Measurements from ENCODE around the gene TSPAN9. TPM values are rescaled to one million over a fixed set of nuclear protein-coding genes. Genes with fewer than 3 reads are reported as not detected.

TSPAN9 gene
- total RNA-seq, 1 donor from 2014 or later, result 31.7 TPM

DNA sequence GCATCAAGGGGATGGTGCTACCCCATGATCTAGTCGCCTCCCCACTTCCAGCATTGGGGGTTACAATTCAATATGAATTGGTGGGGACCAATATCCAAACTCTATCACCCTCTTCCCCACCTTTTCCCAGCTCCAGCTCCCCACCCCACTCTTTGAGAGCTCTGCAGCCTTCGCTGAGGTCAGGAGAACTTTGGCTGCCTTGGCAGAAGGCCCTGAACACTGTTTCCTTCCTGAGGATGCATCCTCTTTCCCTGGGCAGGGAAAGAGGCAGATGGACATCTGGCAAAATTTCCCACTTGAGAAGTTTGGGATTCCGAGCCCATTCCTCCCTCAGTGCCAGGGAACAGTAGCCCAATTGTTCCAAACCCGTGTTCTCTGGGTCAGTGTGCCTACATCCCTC is 169.1 kb downstream of the TSPAN9 start:
- Mint-ChIP-seq H3K9me3 (no peaks in the 10 kb centered on the region), H3K4me1 (ENCODE audit: unreplicated experiment) (peaks cover 6% of the 10 kb centered on the region), H3K36me3 (peaks cover 18% of the 10 kb centered on the region), H3K4me3 (no peak overlapping the region), H3K27ac (no peak overlapping the region), H3K27me3 (peaks cover 3% of the 10 kb centered on the region)
- DNase-seq (ENCODE audit: extremely low spot score, unreplicated experiment), result no peak
- TF ChIP-seq, protein P1, sequence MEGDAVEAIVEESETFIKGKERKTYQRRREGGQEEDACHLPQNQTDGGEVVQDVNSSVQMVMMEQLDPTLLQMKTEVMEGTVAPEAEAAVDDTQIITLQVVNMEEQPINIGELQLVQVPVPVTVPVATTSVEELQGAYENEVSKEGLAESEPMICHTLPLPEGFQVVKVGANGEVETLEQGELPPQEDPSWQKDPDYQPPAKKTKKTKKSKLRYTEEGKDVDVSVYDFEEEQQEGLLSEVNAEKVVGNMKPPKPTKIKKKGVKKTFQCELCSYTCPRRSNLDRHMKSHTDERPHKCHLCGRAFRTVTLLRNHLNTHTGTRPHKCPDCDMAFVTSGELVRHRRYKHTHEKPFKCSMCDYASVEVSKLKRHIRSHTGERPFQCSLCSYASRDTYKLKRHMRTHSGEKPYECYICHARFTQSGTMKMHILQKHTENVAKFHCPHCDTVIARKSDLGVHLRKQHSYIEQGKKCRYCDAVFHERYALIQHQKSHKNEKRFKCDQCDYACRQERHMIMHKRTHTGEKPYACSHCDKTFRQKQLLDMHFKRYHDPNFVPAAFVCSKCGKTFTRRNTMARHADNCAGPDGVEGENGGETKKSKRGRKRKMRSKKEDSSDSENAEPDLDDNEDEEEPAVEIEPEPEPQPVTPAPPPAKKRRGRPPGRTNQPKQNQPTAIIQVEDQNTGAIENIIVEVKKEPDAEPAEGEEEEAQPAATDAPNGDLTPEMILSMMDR (conservative IDR thresholded peaks at IDR 0.05), result no peak

DNA sequence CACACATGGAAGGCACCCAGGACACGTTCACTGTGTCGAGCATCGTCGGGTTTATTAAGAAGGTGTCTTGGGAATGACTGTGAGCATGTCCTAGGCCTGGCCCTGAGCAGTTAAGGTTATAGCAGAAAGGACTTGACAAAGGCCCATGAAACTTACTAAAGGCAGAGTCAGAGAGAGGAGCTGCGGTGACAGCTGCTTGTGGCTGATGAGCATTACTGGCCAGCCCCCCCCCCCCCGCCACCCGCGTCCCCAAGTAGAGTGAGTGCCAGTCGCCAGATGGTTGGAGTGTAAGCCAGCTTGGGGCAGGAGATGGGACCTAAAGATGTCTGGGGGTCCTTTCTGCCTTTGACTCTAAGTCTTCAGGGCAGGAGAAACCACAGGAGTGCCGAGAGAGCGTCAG is 169.9 kb downstream of the TSPAN9 start:
- Mint-ChIP-seq H3K36me3 (peaks cover 18% of the 10 kb centered on the region), H3K27me3 (peaks cover 6% of the 10 kb centered on the region), H3K9me3 (no peaks in the 10 kb centered on the region), H3K4me3 (no peak overlapping the region), H3K4me1 (ENCODE audit: unreplicated experiment) (peaks cover 6% of the 10 kb centered on the region), H3K27ac (no peak overlapping the region)
- no peak for DNase-seq (ENCODE audit: extremely low spot score, unreplicated experiment)
- TF ChIP-seq, protein P1 (conservative IDR thresholded peaks at IDR 0.05), result no peak

DNA sequence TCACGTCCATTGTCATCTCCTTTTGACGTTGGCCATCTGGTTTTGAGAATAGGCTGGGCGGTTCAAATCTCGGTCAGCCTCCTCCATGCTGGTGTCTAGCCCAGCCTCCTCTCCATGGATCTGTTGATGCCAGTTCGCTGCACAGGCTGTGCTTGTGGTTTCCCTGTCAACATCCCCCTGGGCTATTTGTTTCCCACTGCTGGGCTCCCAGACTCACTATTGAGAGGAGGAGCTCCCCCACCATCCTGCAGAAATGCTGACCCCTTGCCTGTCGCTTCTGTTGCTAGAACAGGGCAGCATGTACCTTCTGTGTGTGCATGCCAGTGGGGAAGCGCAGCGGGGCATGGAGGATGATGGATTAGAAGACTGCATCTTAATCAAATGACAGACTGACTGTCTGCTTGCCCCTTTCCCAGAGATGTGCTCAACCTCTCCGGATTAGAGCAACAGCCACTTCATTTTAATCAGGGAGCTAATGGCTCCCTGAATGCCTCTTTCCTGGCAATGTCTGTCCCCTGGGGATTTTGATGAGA is 170.5 kb downstream of the TSPAN9 start:
- TF ChIP-seq, protein P1 (conservative IDR thresholded peaks at IDR 0.05), result no peak
- no peak overlapping the region for H3K27ac Mint-ChIP-seq
- no peak overlapping the region for H3K4me3 Mint-ChIP-seq
- no peak for DNase-seq (ENCODE audit: extremely low spot score, unreplicated experiment)
- peaks cover 6% of the 10 kb centered on the region for H3K4me1 Mint-ChIP-seq (ENCODE audit: unreplicated experiment)
- H3K27me3 Mint-ChIP-seq, result peaks cover 6% of the 10 kb centered on the region
- H3K9me3 Mint-ChIP-seq, result no peaks in the 10 kb centered on the region
- H3K36me3 Mint-ChIP-seq, result peaks cover 18% of the 10 kb centered on the region

DNA sequence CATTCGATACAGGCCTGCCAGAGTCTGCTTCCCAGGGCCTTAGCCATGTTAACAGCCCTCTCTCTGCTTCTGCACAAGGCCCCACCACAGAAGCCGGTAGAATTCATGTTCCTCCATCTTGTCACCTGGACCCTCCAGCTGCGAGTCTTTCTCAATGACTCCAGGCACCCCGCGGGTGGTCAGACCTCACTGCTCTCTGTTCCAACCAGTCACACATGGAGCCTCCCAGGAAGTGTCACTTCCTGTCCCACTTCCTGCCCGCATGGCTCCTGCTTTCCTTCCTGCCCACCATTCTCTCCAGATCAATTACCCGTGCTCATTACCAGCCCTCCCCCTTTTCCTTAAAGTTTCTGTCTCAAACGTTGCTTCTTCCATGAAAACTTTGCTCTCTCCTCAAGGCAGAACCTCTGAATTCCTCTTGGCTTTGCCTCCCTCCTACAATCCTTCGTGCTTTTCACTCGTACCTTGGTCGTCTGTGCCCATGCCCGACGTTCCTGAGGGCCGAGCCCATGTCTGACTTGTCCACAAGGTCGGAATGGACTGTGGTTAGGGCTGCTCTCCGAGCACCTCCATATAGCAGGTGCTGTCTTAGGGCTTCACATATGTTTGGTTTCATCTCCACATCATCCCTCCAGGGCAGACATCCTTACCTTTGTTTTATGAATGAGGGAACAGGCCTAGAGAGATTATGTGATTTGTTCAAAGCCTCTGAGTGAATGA is 172.1 kb downstream of the TSPAN9 start:
- no peaks in the 10 kb centered on the region for H3K9me3 Mint-ChIP-seq
- H3K4me1 Mint-ChIP-seq (ENCODE audit: unreplicated experiment), result peaks cover 6% of the 10 kb centered on the region
- H3K27ac Mint-ChIP-seq, result no peak overlapping the region
- no peak for DNase-seq (ENCODE audit: extremely low spot score, unreplicated experiment)
- H3K36me3 Mint-ChIP-seq, result peaks cover 18% of the 10 kb centered on the region
- peaks cover 6% of the 10 kb centered on the region for H3K27me3 Mint-ChIP-seq
- TF ChIP-seq, protein P1 (conservative IDR thresholded peaks at IDR 0.05), result no peak
- H3K4me3 Mint-ChIP-seq, result no peak overlapping the region

DNA sequence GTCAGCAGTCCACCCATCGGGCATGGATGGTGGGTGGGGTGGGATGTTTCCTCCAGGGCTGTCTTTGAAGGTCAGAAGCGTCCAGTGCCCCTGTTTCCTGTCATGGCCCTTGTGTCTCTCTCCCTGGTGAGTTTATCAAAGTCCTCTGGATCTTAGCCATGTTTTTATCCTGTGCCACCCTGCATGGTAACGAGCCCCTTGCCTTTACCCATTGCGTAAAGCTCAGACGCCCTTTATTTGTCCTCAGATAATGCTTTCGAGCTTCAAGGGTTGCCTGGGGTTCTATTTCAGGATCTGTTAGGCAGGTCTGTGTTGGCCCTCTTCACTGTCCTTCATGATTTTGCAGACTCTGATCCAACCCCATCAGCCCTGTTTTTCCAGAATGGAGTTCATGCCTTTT is 172.9 kb downstream of the TSPAN9 start:
- peaks cover 6% of the 10 kb centered on the region for H3K4me1 Mint-ChIP-seq (ENCODE audit: unreplicated experiment)
- H3K4me3 Mint-ChIP-seq, result no peak overlapping the region
- no peak overlapping the region for H3K27ac Mint-ChIP-seq
- peaks cover 6% of the 10 kb centered on the region for H3K27me3 Mint-ChIP-seq
- TF ChIP-seq, protein P1 (conservative IDR thresholded peaks at IDR 0.05), result no peak
- H3K36me3 Mint-ChIP-seq, result peaks cover 18% of the 10 kb centered on the region
- H3K9me3 Mint-ChIP-seq, result no peaks in the 10 kb centered on the region
- DNase-seq (ENCODE audit: extremely low spot score, unreplicated experiment), result no peak

All from type B pancreatic cell (in vitro differentiated cells).